GM18858 (cell line): ENCODE results near the gene DESI1.
"Not testable (repeated sequence)": the region's sequence is repeated elsewhere in the genome, so short reads cannot be mapped to it uniquely, and the experiment has no call there.

ENCODE experiments used
- ATAC-seq: cut with Tn5 transposase; IDR thresholded peaks from one replicate; pipeline ENCODE4 v1.9.1; 2021; ENCODE audit not compliant: unreplicated experiment

Gene DESI1

DNA sequence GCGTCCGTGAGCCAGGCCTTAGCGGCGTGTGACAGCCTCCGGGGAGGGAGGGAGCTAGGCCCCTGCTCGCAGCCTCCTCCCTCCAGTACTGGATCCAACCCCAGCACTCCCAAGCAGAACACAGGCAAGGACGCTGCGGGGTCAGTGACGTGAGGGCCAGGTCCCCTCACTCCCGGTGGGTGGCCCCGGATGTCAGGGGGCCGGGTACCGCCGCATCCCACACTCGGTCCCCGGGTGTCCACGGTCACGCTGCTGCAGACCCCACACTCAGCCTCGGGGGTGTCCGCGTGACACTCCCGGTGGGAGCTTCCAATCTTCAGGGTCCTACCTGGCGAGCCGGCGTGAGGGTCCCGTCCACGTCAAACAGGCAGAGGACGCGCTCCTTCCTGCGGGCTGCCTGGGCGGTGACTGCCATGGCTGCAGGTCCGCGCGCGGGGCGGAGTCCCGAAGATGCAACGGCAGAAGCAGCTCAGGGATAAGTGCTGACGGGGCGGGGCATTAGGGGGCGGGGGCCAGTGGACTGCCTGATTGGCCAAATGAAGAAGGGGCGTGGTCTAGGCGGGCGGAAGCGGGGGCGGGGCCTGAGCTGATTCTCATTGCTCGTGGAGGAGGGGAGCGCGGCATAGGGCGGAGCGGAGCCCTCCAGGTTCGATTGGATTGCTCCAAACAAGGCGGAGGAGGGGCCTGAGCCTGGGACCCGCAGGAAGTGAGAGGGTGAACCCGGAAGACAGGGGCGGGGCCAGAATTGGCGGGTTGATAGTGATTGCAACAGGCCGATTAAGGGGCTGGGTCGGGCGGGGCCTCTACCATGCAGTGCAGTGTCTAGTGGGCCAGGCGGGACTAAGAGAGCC is 31.2 kb downstream of the DESI1 start, which contains the start of gene PMM1:
PMM1 (minus strand) TSS at position 450 of the 851 bp plus-strand sequence; CDS start at position 415, 35 bp downstream.
- ATAC-seq, result peak; percentile 75

DNA sequence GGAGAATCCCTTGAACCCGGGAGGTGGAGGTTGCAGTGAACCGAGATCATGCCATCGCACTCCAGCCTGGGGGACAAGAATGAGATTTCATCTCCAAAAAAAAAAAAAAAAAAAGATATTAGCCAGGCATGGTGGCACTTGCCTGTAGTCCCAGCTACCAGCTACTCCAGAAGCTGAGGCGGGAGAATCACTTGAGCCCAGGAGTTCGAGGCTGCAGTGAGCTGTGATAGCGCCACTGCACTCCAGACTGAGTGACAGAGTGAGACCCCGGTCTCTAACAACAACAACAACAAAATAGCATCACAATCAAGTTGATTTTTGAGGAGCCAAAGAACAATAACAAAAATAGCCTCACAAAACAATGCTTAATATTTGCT is 33.5 kb downstream of the DESI1 start:
- no peak for ATAC-seq

DNA sequence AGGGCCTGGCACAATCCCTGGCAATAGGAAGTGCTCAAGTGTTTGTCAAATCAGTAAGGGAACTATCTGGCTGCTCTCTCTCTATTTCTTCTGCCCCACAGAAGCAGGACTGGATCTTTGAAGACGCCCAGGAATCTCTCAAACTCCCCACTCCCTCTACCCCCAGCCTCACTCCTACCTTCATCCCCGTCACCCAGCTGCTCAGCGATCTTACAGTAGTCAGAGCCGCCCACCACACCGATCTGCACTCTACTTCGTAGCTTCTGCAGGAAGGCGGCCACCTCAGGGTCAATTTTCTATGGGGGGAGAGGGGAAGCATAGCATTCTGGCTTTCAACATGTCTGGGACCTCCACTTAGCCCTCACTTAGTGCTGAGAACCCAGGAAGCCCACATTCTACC is 34.9 kb downstream of the DESI1 start:
- ATAC-seq, result no peak

DNA sequence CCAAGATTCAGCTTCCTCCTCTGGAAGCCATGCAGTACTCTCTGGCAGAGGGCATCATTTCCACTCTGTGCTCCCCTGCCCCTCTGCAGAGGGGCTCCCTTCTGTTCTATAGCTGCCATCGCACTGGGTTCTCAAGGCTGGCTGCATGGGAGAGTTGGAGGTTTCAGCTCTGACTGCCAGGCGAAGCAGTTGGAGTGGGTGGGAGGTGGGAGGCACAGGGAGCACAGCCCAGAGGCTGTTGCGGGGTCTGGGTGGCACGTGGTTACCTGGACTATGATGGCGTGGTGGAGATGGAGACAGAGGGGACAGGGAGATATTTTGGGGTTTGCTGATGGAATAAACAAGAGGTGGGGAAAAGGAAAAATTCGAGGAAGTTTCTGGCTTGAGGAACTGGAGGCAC is 36.0 kb downstream of the DESI1 start:
- no peak for ATAC-seq

DNA sequence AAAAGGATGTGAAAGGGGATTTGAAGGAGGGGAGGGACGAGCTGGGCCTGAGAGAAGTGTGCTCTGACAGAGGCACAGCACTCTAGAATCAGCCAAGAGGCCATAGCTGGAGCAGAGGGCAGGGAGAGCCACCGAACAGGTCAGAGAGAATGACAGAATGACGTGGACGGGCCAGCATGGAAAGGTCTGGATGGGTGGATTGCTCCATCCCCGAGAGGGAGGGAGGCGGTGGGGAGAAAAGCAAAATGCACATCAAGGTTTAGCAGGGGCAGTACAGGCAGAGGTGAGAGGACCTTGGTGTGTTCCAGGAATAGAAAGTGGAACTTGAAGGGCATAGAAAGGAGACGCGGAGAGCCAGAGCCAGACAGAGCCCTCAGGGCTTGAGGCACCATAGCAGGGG is 38.1 kb downstream of the DESI1 start:
- ATAC-seq, result no peak

DNA sequence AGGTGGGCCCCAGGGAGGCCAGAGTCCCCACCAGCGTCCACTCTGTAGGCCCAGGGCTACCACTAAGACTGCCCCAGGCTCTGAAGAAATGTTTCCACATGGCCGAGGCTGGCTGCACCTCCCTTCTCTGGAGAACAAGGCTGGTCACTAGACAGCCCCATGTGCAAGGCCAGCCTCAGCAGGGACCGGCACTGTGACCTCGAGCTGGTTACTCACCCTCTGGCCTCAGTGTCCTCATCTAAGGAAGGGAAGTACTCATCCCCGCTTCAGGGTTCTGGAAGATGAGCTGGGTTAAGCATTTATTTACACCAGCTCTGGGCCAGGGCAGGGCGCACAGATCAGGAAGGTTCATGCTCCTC is 40.9 kb downstream of the DESI1 start:
- ATAC-seq, result no peak

DNA sequence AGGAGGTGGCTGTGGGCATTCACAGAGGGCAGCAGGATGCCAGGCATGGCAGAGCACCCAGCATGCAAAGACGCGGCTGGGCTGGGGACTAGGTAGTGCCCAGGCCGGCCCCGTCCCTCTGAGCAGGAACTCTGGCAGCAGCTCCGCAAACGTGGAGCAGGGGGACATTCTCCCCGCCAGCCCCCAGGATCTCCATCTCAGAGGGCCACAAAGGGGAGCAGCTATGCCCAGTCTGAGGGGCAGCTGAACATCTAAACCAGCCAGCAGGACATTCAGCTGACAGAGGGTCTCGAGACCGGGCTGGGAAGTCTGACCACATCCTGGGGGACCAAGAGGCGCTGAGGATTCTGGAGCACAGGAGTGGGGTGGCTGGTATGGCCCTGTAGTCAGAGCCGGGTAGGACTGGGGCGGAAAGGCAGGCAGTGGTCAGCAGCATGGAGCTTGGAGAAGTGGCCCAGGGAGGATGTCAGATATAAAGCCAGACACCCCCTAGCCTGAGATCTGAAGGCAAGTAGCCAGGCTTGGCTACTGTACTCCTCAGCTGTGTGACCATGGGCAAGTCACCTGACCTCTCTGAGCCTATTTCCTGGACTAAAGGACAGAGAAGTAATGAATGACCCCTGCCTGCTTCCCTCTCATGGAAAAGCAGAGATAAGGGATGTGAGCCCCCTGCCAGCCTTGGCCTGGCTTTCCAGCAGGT is 41.4 kb downstream of the DESI1 start:
- ATAC-seq, result no peak

DNA sequence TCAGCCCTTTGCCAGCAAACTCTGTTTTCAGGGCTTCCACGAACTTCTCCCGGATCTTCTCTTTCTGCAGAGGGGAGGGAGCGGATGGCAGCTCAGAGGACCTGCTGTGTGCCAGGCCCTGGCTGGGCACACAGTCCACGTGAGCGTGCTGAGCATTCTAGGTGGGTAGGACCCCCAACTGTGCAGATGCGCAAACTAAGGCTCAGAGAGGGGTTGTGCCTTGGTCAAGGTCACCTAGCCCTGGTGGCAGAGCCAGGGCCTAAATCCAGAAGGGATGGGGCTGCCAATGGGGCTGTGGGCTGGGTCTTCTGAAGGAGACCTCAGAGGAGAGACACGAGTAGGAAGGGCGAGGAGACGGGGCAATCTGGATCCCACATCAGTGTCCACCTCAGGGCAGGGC is 42.0 kb downstream of the DESI1 start:
- ATAC-seq, result no peak

DNA sequence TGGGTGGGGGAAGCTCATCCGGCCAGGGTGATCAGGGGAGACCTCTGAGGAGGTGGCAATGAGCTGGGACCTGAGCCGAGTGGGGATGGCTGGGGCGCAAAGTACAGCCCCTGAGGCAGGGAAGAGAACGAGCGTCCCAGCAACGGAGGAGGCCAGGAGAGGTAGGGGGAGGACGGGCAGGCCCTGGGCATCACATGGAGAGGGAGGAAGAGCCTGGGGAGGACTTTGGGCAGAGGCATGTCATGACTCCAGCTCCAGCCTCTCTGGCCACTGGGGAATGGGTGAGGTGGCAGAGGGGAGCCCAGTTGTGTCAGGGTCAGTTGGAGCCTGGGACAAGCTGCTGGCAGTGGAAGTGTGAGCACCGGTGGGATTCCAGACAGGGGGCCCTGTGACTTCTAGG is 42.7 kb downstream of the DESI1 start:
- no peak for ATAC-seq

DNA sequence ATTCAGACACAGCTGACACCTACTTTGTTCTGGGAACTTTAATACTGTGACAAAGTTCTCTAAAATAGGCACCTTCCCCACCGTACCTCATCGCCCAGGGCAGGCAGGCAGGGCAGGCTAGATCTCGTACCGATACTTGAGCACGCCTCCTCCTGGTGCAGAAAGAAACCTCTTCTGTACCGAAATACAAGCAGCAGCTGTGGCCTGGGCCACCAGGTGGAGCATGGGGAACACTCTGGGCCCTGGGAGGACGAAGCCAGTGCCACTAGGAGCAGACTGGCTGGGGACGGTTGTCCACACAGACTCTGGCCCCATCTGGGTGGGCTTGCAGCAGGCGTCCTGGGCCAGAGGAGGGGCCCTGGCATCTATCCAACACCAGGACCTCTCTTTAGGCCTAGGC is 44.0 kb downstream of the DESI1 start:
- ATAC-seq, result no peak

DNA sequence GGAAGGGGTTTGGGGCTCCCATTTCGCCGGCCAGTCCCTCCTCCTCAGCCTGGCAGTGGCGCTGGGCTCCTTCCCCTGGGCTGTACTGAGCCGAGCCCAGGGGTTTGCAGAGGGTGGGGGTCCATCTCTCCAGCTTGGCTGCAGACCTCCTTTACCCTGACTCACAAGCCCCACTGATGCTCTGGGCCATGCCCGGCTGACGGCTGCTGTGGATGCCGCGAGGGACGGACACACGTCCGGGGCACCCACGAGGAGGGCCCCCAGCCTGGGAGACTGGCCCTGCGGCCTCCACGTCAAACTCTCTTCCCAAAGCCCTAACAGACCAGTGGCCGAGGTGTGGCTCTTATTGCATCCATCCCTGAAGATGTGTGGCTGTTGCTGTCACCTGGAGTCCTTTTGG is 45.3 kb downstream of the DESI1 start:
- no peak for ATAC-seq

DNA sequence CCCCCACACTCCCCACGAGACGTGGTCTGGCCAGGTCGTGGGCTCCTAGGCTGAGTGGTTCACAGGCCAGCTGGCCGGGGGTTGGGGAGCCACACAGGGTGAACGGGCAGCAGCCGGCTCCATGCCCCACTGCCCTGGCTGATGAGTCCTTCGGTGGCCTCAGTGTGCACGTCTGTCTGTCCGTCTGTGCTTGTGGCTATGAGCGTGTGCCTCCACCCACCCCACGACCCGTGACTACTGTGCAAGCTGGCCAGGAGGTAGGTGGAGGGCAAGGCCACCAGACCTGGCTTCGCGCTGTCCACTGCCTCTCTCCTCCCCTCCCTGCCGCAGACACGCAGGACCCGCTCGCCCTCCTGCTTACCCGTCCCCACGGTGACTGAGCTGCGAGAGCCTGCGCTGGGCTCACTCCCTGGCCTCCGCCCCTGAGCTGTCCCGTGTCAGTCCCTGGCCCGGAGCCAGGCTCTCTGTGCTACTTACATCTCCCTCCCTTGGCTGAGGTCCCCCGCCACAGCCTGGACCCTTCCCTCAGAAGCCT is 45.9 kb downstream of the DESI1 start:
- no peak for ATAC-seq

DNA sequence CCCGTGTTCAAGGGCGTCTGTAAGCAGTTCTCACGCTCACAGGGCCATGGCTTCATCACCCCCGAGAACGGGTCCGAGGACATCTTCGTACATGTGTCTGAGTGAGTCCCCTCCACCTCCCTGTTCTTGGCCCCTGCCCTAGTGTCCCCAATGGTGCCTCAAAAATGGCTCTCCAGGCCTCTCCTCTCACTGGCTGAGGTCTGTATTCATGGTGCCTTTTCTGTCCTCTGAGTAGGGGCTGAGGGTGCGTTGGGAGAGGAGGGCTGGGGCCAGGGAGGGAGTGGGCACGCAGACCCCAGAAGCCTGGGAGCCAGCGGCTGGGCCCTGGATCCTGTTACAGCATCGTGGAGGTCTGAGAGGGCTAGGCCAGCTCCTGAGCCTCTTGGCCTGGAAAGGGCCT is 47.2 kb downstream of the DESI1 start:
- no peak for ATAC-seq

DNA sequence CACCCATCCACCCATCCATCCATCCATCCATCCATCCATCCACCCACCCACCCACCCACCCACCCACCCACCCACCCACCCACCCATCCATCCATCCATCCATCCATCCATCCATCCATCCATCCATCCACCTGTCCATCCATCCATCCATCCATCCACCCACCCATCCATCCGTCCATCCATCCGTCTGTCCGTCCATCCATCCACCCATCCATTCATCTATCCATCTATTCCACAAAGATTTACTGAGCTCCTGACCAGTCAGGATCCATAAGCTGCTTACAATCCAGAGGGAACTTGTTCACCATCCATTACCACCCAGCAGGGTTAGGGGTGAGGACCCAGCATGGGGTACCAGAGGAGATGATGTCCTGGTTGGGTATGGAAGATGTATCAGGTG is 48.5 kb downstream of the DESI1 start:
- not testable (repeated sequence) for ATAC-seq

DNA sequence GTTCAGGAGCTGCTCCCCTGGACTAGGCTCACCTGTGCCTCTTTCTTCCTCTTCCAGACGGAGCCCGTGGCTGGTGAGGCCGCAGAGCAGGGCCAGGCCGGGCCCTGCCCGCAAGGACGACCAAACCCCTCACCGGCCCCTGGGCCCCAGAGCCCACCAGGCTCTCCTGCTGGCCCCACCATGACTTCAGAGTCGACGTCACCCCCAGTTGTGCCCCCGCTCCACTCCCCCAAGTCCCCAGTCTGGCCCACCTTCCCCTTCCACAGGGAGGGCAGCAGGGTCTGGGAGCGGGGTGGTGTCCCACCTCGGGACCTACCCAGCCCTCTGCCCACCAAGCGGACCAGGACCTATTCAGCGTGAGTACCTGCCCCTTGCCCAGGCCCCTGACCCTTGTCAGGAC is 49.1 kb downstream of the DESI1 start:
- ATAC-seq, result no peak

DNA sequence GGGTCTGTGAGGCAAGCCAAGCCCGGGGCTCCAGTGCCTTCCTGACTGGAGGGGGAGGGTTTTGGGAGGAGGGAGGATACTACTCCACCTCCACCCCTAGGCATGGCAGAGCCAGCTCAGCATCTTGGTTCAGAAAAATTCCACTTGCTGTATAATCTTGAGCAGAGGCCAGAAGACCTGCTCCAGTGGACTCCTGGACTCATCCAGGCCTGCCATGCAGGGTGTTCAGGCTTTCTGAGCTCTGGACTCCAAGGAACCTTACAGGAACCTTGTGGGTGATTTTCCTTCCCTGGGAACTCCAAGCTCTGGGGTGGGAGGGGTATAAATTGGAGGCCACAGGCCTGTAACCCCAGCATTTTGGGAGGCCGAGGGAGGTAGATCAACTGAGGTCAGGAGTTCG is 50.6 kb downstream of the DESI1 start:
- ATAC-seq, result no peak

DNA sequence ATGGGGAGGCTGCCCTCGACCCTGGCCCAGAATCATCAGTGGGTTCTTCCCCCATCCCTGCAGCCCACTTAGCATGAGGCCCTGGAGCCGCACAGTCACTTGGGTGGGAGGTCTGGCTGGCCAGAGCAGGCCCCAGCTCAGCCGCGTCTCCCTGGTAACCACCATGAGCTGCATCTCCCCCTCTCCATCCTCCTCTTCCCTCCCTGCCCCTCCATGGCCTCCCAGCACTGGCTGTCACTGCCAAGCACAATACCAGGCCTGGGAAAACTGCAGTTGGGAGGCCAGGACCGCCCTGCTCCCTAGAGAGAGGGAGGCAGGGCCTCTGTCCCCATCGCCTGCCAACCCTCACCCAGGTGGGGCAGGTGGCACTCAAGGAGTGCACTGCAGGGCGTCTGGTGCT is 52.0 kb downstream of the DESI1 start:
- no peak for ATAC-seq

DNA sequence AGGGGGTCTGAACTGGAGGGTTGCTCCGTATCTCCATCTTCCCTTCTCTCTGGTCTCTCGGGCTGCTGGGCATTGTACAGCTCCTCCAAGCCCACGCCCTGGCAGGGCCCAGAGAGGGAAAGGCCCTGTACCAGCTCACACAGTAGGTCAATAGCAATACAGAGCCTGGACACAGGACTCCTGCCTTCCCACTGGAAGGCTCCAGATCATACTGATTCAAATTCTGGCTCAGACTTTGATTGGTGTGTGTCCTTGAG is 53.4 kb downstream of the DESI1 start:
- no peak for ATAC-seq

DNA sequence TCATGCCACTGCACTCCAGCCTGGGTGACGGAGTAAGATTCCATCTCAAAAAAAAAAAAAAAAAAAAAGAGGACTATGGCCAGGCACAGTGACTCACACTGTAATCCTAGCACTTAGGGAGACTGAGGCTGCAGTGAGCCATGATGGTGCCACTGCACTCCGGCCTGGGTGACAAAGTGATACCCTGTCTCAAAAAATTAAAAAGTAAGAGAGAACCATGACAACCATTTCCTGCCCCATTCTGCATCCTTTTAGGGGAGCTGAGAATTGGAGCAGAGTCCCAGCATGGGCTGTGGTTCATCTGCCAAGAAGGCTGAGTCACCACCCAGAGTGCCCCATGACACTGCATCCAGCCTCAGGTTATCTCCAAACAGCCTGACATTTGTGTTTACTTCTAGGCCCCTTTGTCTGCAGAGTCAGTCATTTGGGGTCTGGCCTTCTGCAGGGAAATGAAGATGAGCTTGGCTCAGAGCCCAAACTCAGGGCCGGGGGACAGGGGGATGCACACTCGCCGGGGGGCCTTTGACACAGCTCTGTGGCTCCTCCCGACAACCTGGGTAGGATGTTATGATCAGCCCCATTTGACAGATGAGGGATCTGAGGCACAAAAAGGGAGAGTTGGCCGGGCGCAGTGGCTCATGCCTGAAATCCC is 55.3 kb downstream of the DESI1 start:
- ATAC-seq, result no peak

DNA sequence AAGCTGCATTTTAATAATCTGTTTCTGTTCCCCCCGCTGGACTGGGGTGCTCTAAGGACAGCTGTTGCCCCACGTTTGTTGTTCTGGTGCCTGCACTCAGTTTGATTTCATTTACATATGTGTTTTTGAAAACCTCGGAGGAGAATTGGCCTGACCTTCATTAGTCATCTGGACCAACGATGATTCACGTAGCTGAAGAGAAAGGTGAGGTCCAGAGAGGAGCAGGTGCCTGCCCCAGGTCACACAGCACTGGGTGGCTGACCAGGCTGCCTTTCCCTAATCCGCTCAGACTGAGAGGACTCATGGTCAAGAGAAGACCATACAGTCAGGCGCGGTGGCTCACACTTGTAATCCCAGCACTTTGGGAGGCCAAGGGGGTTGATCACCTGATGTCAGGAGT is 56.3 kb downstream of the DESI1 start:
- no peak for ATAC-seq

DNA sequence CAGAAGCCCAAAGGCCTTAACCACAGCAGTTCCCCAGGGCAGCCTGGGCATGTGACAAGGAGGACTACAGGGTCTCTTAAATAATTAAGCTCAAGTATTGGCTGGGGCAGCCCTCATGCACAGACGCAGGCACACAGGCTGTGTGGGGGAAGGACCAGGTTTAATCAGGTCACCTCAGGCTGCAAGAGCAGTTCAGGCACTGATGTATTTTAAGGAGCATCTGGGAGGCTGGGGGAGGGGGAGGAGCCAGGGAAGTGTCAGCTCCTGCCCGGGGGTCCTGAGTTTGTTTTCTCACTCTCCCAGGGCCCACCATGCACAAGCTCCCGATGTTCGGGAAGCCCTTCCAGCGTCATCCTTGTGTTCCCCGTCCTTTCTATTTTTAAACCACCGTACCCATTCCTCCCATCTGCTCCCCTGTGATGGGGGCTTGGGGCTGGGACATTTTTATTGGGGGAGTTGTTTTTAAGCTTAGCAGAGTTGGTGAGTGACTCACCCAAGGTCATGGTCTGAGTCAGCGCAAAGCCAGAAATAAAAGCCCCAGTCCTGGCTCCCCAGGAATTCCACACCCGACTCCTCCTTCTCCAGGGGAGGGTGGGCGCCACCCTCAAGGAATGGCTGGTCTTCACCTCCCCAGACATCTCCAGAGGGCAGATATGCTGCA is 57.7 kb downstream of the DESI1 start:
- no peak for ATAC-seq

DNA sequence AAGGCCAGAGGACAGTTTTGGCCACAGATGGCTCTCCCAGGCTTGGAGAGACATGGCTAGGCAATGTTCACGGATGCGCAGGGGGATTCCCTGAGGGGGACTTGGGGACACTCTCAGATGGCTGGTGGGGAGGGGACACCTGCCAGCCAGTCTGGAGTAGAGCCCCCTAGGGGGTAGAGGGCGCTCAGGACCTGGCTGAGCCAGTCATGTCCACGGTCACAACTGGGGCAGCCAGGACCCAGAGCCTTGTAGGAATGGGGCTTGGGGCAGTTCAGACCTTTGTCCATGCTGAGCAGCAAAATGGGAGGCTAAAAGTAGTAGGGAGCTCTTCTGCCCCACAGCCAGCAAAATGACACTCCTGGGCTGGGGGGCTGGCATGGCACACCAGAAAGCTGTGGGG is 58.4 kb downstream of the DESI1 start:
- ATAC-seq, result no peak
